ENCODE data around the gene DLL4.

DNA sequence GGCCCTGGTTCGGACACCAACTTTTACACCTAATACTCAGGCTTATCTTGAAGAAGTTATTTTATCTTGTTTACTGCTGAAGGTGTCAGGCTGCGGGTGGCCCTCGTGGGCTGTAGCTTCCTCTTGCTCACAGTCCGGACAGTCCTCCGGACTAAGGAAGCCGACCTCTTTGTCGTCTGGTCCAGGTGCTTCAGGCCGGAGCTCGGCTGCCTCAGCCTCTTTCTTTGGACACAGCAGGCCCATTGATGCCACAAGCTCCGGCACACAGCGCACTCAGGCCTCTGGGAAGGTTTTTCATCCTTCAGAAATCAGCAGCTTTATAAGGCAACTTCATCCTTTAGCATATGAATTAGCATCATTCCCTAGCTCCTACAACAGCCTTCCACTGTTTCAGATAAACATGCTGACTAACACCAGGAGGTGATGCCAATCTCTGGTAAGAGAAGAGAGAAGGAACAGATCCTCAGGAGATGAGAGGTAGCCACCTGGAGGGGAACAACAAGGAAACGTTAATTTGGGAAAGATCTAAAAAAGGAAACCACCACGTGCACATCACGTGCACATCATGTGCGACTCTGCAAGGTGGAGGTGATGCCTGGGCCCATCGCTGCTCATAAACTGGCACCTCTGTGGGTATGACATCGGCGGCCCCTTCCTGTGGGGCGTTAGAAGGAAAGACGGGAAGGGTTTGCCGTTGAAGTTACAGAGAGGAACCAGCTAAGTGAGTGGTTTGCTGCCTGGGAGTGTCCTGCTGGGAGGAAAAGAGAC, 19.8 kb downstream of the DLL4 start:
- no peak for TF ChIP-seq SP1 (IDR thresholded peaks at IDR 0.05; ENCODE audit: low read depth)
- TF ChIP-seq, protein P1, sequence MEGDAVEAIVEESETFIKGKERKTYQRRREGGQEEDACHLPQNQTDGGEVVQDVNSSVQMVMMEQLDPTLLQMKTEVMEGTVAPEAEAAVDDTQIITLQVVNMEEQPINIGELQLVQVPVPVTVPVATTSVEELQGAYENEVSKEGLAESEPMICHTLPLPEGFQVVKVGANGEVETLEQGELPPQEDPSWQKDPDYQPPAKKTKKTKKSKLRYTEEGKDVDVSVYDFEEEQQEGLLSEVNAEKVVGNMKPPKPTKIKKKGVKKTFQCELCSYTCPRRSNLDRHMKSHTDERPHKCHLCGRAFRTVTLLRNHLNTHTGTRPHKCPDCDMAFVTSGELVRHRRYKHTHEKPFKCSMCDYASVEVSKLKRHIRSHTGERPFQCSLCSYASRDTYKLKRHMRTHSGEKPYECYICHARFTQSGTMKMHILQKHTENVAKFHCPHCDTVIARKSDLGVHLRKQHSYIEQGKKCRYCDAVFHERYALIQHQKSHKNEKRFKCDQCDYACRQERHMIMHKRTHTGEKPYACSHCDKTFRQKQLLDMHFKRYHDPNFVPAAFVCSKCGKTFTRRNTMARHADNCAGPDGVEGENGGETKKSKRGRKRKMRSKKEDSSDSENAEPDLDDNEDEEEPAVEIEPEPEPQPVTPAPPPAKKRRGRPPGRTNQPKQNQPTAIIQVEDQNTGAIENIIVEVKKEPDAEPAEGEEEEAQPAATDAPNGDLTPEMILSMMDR (IDR thresholded peaks at IDR 0.05 in 2 of 3, conservative IDR thresholded peaks at IDR 0.05 in 1 of 3; ENCODE audit: borderline replicate concordance in 1 of 3, insufficient read depth in 1 of 3, low read depth in 2 of 3, low read length in 2 of 3) = no peak
- TF ChIP-seq, protein P2, sequence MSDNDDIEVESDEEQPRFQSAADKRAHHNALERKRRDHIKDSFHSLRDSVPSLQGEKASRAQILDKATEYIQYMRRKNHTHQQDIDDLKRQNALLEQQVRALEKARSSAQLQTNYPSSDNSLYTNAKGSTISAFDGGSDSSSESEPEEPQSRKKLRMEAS (IDR thresholded peaks at IDR 0.05) = no peak
- no peak for TF ChIP-seq EZH2 (IDR thresholded peaks at IDR 0.05)
- no peak for TF ChIP-seq POLR2A (IDR thresholded peaks at IDR 0.05; ENCODE audit: borderline replicate concordance, extremely low read depth, insufficient read depth, insufficient read length)

Data from HCT116 (cell line).